ENCODE data around the gene USH1G.

The USH1G gene

GRCh38 chr17:74952431-74953133, 29.5 kb upstream of the USH1G start:
- no peak overlapping the region for H3K4me3 ChIP-seq (ENCODE audit: low read depth in 1 of 2, low read length in 2 of 2)
- H3K27me3 ChIP-seq (ENCODE audit: low read depth, low read length) = no peaks in the 10 kb centered on the region
- no peaks in the 10 kb centered on the region for H3K4me1 ChIP-seq (ENCODE audit: control insufficient read depth in 1 of 2, insufficient read depth in 2 of 2, low read length in 2 of 2)
- H3K36me3 ChIP-seq (ENCODE audit: control insufficient read depth in 1 of 2, insufficient read depth in 2 of 2, low read length in 2 of 2) = peaks cover 3 to 10% of the 10 kb centered on the region in 2 donors
- no peak overlapping the region for H3K27ac ChIP-seq (ENCODE audit: low read length)
- no peaks in the 10 kb centered on the region for H3K9me3 ChIP-seq (ENCODE audit: control insufficient read depth in 1 of 2, low read length in 2 of 2)

GRCh38 chr17:74951680-74952421, 28.8 kb upstream of the USH1G start:
- H3K4me3 ChIP-seq (ENCODE audit: low read depth in 1 of 2, low read length in 2 of 2) = no peak overlapping the region

GRCh38 chr17:74951065-74951464, 28.0 kb upstream of the USH1G start:
- Histone ChIP-seq H3K4me3 (ENCODE audit: low read depth in 1 of 2, low read length in 2 of 2) (no peak overlapping the region), H3K4me1 (ENCODE audit: control insufficient read depth in 1 of 2, insufficient read depth in 2 of 2, low read length in 2 of 2) (no peaks in the 10 kb centered on the region), H3K27ac (ENCODE audit: low read length) (no peak overlapping the region), H3K36me3 (ENCODE audit: control insufficient read depth in 1 of 2, insufficient read depth in 2 of 2, low read length in 2 of 2) (peaks cover 3% of the 10 kb centered on the region in 2 donors), H3K27me3 (ENCODE audit: low read depth, low read length) (no peaks in the 10 kb centered on the region), H3K9me3 (ENCODE audit: control insufficient read depth in 1 of 2, low read length in 2 of 2) (no peaks in the 10 kb centered on the region)

More at GRCh38 chr17:74951680-74952421, 28.8 kb upstream of the USH1G start:
- peaks cover 3 to 10% of the 10 kb centered on the region in 2 donors for H3K36me3 ChIP-seq (ENCODE audit: control insufficient read depth in 1 of 2, insufficient read depth in 2 of 2, low read length in 2 of 2)
- no peaks in the 10 kb centered on the region for H3K4me1 ChIP-seq (ENCODE audit: control insufficient read depth in 1 of 2, insufficient read depth in 2 of 2, low read length in 2 of 2)
- no peaks in the 10 kb centered on the region for H3K9me3 ChIP-seq (ENCODE audit: control insufficient read depth in 1 of 2, low read length in 2 of 2)
- no peak overlapping the region for H3K27ac ChIP-seq (ENCODE audit: low read length)
- no peaks in the 10 kb centered on the region for H3K27me3 ChIP-seq (ENCODE audit: low read depth, low read length)

GRCh38 chr17:74950207-74950606, 27.2 kb upstream of the USH1G start:
- Histone ChIP-seq H3K27ac (ENCODE audit: low read length) (no peak overlapping the region), H3K36me3 (ENCODE audit: control insufficient read depth in 1 of 2, insufficient read depth in 2 of 2, low read length in 2 of 2) (no peaks in the 10 kb centered on the region), H3K4me3 (ENCODE audit: low read depth in 1 of 2, low read length in 2 of 2) (no peak overlapping the region), H3K27me3 (ENCODE audit: low read depth, low read length) (no peaks in the 10 kb centered on the region), H3K9me3 (ENCODE audit: control insufficient read depth in 1 of 2, low read length in 2 of 2) (no peaks in the 10 kb centered on the region), H3K4me1 (ENCODE audit: control insufficient read depth in 1 of 2, insufficient read depth in 2 of 2, low read length in 2 of 2) (no peaks in the 10 kb centered on the region)

- Histone ChIP-seq H3K27me3 (ENCODE audit: low read depth, low read length) (no peaks in the 10 kb centered on the region), H3K9me3 (ENCODE audit: control insufficient read depth in 1 of 2, low read length in 2 of 2) (no peaks in the 10 kb centered on the region), H3K27ac (ENCODE audit: low read length) (no peak overlapping the region), H3K36me3 (ENCODE audit: control insufficient read depth in 1 of 2, insufficient read depth in 2 of 2, low read length in 2 of 2) (no peaks in the 10 kb centered on the region), H3K4me3 (ENCODE audit: low read depth in 1 of 2, low read length in 2 of 2) (no peak overlapping the region), H3K4me1 (ENCODE audit: control insufficient read depth in 1 of 2, insufficient read depth in 2 of 2, low read length in 2 of 2) (no peaks in the 10 kb centered on the region)
These were observed 26.5 kb upstream of the USH1G start for GRCh38 chr17:74949455-74950115.

GRCh38 chr17:74947041-74947754, 24.1 kb upstream of the USH1G start:
- Histone ChIP-seq H3K4me3 (ENCODE audit: low read depth in 1 of 2, low read length in 2 of 2) (no peak overlapping the region), H3K36me3 (ENCODE audit: control insufficient read depth in 1 of 2, insufficient read depth in 2 of 2, low read length in 2 of 2) (no peaks in the 10 kb centered on the region), H3K27ac (ENCODE audit: low read length) (no peak overlapping the region), H3K9me3 (ENCODE audit: control insufficient read depth in 1 of 2, low read length in 2 of 2) (no peaks in the 10 kb centered on the region), H3K27me3 (ENCODE audit: low read depth, low read length) (peaks cover 3% of the 10 kb centered on the region), H3K4me1 (ENCODE audit: control insufficient read depth in 1 of 2, insufficient read depth in 2 of 2, low read length in 2 of 2) (no peaks in the 10 kb centered on the region)

- Histone ChIP-seq H3K36me3 (ENCODE audit: control insufficient read depth in 1 of 2, insufficient read depth in 2 of 2, low read length in 2 of 2) (no peaks in the 10 kb centered on the region), H3K4me3 (ENCODE audit: low read depth in 1 of 2, low read length in 2 of 2) (no peak overlapping the region), H3K4me1 (ENCODE audit: control insufficient read depth in 1 of 2, insufficient read depth in 2 of 2, low read length in 2 of 2) (no peaks in the 10 kb centered on the region), H3K9me3 (ENCODE audit: control insufficient read depth in 1 of 2, low read length in 2 of 2) (no peaks in the 10 kb centered on the region), H3K27ac (ENCODE audit: low read length) (no peak overlapping the region), H3K27me3 (ENCODE audit: low read depth, low read length) (peaks cover 3% of the 10 kb centered on the region)
These were observed 23.6 kb upstream of the USH1G start for GRCh38 chr17:74946641-74947040.

- Histone ChIP-seq H3K27me3 (ENCODE audit: low read depth, low read length) (peaks cover 3% of the 10 kb centered on the region), H3K9me3 (ENCODE audit: control insufficient read depth in 1 of 2, low read length in 2 of 2) (no peaks in the 10 kb centered on the region), H3K4me1 (ENCODE audit: control insufficient read depth in 1 of 2, insufficient read depth in 2 of 2, low read length in 2 of 2) (no peaks in the 10 kb centered on the region), H3K36me3 (ENCODE audit: control insufficient read depth in 1 of 2, insufficient read depth in 2 of 2, low read length in 2 of 2) (no peaks in the 10 kb centered on the region), H3K27ac (ENCODE audit: low read length) (no peak overlapping the region), H3K4me3 (ENCODE audit: low read depth in 1 of 2, low read length in 2 of 2) (no peak overlapping the region)
These were observed 22.5 kb upstream of the USH1G start for GRCh38 chr17:74945543-74945942.

- Histone ChIP-seq H3K27me3 (ENCODE audit: low read depth, low read length) (peaks cover 3% of the 10 kb centered on the region), H3K9me3 (ENCODE audit: control insufficient read depth in 1 of 2, low read length in 2 of 2) (no peaks in the 10 kb centered on the region), H3K27ac (ENCODE audit: low read length) (no peak overlapping the region), H3K4me3 (ENCODE audit: low read depth in 1 of 2, low read length in 2 of 2) (no peak overlapping the region), H3K36me3 (ENCODE audit: control insufficient read depth in 1 of 2, insufficient read depth in 2 of 2, low read length in 2 of 2) (no peaks in the 10 kb centered on the region), H3K4me1 (ENCODE audit: control insufficient read depth in 1 of 2, insufficient read depth in 2 of 2, low read length in 2 of 2) (no peaks in the 10 kb centered on the region)
These were observed 20.9 kb upstream of the USH1G start for GRCh38 chr17:74943808-74944522.

- Histone ChIP-seq H3K4me3 (ENCODE audit: low read depth in 1 of 2, low read length in 2 of 2) (no peak overlapping the region), H3K36me3 (ENCODE audit: control insufficient read depth in 1 of 2, insufficient read depth in 2 of 2, low read length in 2 of 2) (no peaks in the 10 kb centered on the region), H3K27me3 (ENCODE audit: low read depth, low read length) (peaks cover 20% of the 10 kb centered on the region), H3K27ac (ENCODE audit: low read length) (no peak overlapping the region), H3K4me1 (ENCODE audit: control insufficient read depth in 1 of 2, insufficient read depth in 2 of 2, low read length in 2 of 2) (peaks cover 0 to 2% of the 10 kb centered on the region in 2 donors), H3K9me3 (ENCODE audit: control insufficient read depth in 1 of 2, low read length in 2 of 2) (no peaks in the 10 kb centered on the region)
These were observed 18.2 kb upstream of the USH1G start for GRCh38 chr17:74941128-74941725.

All from muscle layer of duodenum (tissue), 2 donors.